ENCODE results near the gene RFC1. TPM values are rescaled to one million over a fixed set of nuclear protein-coding genes. Genes with fewer than 3 reads are reported as not detected.
A peak's percentile ranks its signal among the peaks of the same experiment; 100 is the strongest.

RFC1 gene
- total RNA-seq, 4 donors from 2014 or later, result 54.7 to 166 (median 77.6) TPM

DNA sequence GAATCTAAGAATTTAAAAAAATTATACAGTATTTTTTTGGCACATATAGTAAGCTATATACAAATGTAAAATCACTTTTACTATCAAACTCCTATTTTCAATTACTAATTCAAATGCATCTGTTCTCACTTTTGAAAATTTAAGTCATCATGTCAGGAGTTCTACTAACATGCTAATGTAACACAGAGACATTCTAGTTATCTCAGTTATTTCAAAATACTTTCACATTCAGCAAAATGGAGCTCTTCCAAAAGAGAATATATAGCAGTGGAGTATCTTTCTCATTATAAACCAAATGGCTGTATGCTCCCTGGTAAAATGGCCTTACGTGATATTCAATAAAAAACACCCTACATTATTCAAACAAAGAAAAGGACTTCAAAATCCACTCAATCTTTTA is 42.3 kb downstream of the RFC1 start:
- Histone ChIP-seq H3K36me3 (no peaks in the 10 kb centered on the region), H3K4me3 (no peak overlapping the region), H3K27me3 (no peaks in the 10 kb centered on the region), H3K9me3 (no peaks in the 10 kb centered on the region), H3K4me1 (no peaks in the 10 kb centered on the region), H3K27ac (peak overlapping the region in 1 of 2 donors; percentile 38)
- no peak for DNase-seq
- intact Hi-C loops (cut with DNase I; ENCODE audit: low total_unique reads), result no loop called here
- TF ChIP-seq POLR2A (IDR thresholded peaks at IDR 0.05), result no peak
- TF ChIP-seq, protein P1, sequence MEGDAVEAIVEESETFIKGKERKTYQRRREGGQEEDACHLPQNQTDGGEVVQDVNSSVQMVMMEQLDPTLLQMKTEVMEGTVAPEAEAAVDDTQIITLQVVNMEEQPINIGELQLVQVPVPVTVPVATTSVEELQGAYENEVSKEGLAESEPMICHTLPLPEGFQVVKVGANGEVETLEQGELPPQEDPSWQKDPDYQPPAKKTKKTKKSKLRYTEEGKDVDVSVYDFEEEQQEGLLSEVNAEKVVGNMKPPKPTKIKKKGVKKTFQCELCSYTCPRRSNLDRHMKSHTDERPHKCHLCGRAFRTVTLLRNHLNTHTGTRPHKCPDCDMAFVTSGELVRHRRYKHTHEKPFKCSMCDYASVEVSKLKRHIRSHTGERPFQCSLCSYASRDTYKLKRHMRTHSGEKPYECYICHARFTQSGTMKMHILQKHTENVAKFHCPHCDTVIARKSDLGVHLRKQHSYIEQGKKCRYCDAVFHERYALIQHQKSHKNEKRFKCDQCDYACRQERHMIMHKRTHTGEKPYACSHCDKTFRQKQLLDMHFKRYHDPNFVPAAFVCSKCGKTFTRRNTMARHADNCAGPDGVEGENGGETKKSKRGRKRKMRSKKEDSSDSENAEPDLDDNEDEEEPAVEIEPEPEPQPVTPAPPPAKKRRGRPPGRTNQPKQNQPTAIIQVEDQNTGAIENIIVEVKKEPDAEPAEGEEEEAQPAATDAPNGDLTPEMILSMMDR (IDR thresholded peaks at IDR 0.05), result no peak

GRCh38 chr4:39320381-39321115 is 45.6 kb downstream of the RFC1 start:
- DNase-seq, result no peak
- H3K36me3 ChIP-seq, result no peaks in the 10 kb centered on the region
- TF ChIP-seq POLR2A (IDR thresholded peaks at IDR 0.05), result no peak
- TF ChIP-seq, protein P1 (IDR thresholded peaks at IDR 0.05), result no peak

DNA sequence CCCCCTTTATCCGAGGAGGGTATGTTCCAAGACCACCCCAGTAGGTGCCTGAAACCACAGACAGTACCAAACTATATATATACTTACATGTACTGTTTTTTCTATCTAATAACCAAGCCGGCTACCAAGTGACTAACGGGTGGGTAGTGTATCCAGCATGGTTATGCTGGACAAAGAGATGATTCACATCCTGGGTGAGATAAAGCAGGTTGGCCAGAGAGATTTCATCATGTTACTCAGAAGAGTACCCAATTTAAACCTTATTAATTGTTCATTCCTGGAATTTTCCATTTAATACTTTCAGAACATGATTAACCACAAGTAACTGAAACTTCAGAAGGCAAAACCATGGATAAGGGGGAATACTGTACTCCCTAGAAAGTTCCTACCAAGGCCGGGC is 46.5 kb downstream of the RFC1 start:
- intact Hi-C loops (cut with DNase I; ENCODE audit: low total_unique reads), result no loop called here
- Histone ChIP-seq H3K36me3 (no peaks in the 10 kb centered on the region), H3K27me3 (no peaks in the 10 kb centered on the region), H3K27ac (no peak overlapping the region), H3K9me3 (no peaks in the 10 kb centered on the region), H3K4me1 (no peaks in the 10 kb centered on the region), H3K4me3 (no peak overlapping the region)
- TF ChIP-seq, protein P1 (IDR thresholded peaks at IDR 0.05), result no peak
- TF ChIP-seq POLR2A (IDR thresholded peaks at IDR 0.05), result no peak
- no peak for DNase-seq

More at GRCh38 chr4:39320381-39321115, 45.6 kb downstream of the RFC1 start:
- Histone ChIP-seq H3K4me1 (no peaks in the 10 kb centered on the region), H3K9me3 (no peaks in the 10 kb centered on the region), H3K27ac (no peak overlapping the region), H3K4me3 (no peak overlapping the region), H3K27me3 (no peaks in the 10 kb centered on the region)
- intact Hi-C loops (cut with DNase I; ENCODE audit: low total_unique reads), result no loop called here

DNA sequence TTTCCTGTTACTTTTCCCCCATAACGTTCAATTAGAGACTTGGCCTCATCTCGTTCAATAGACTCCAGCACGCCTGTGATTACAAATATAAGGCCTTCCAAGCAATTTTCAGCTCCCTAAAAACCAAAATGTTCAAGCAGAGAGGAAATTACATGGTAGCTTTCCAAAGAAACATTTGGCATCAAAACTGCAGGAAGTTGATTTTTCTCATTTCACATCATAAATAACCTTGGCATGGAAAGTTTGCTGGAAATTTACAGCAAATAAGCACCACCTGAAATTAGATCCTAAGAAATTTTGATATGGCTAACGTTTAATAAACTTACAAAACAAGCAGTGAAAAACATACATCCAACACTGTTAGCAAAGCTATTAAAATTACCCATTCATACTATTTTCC is 53.3 kb downstream of the RFC1 start:
- peaks cover 0 to 5% of the 10 kb centered on the region in 2 donors for H3K4me1 ChIP-seq
- TF ChIP-seq POLR2A (IDR thresholded peaks at IDR 0.05), result no peak
- TF ChIP-seq, protein P1 (IDR thresholded peaks at IDR 0.05), result no peak
- no peaks in the 10 kb centered on the region for H3K9me3 ChIP-seq
- H3K27me3 ChIP-seq, result no peaks in the 10 kb centered on the region
- H3K27ac ChIP-seq, result peak overlapping the region; percentile 9 to 66
- no peak for DNase-seq
- H3K36me3 ChIP-seq, result no peaks in the 10 kb centered on the region
- no peak overlapping the region for H3K4me3 ChIP-seq
- intact Hi-C loops (cut with DNase I; ENCODE audit: low total_unique reads), result no loop called here

DNA sequence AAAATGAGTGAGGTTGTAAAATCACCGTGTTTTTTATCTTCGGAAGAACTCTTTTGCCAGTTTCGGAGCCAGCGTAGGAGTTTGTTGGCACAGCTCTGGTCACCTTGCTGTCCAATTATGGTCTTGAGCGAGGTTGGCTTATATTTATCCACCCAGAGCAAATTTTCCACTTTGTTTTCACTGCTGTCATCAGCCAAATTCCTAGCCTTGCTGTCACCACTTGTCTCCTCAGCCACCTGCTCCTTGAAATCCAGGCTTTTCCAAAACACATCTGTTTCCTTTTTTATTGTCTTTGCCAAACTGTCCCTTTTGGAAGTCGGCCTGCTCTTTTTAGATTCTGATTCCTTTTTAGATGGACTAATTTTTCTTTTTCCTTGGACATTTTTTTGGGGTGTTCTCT is 57.6 kb downstream of the RFC1 start:
- Histone ChIP-seq H3K4me3 (no peak overlapping the region), H3K27ac (no peak overlapping the region), H3K9me3 (no peaks in the 10 kb centered on the region), H3K27me3 (no peaks in the 10 kb centered on the region), H3K4me1 (peaks cover 0 to 5% of the 10 kb centered on the region in 2 donors), H3K36me3 (no peaks in the 10 kb centered on the region)
- TF ChIP-seq POLR2A (IDR thresholded peaks at IDR 0.05), result no peak
- TF ChIP-seq, protein P1 (IDR thresholded peaks at IDR 0.05), result no peak
- DNase-seq, result peak in 1 of 2 donors; percentile 14
- intact Hi-C loops (cut with DNase I; ENCODE audit: low total_unique reads), result no loop called here

All from uterus (tissue), 4 donors.